Tibial nerve (tissue), 4 donors: ENCODE data around the gene DAND5. TPM values are rescaled to one million over a fixed set of nuclear protein-coding genes. Genes with fewer than 3 reads are reported as not detected.
A peak's percentile ranks its signal among the peaks of the same experiment; 100 is the strongest.

ENCODE experiments used
- DNase-seq, 2 donors: peaks; one replicate each; pipeline ENCODE4 v3.0.0-alpha.2; 2019; ENCODE audit warnings: low spot score in 2 of 2
- H3K27ac ChIP-seq, 4 donors: fragments of 200-600 bp; sonication (generic) in 3 of 4; one replicate each; pipeline ENCODE4 v1.5.1; 2017 to 2019; ENCODE audit warnings: mild to moderate bottlenecking in 1 of 4
- H3K27me3 ChIP-seq, 2 donors: fragments of 200-600 bp; sonication (generic) in 1 of 2; one replicate each; pipeline versions ENCODE4 v1.5.1 to v1.6.0; 2017 to 2019
- H3K36me3 ChIP-seq, 3 donors: fragments of 200-600 bp; sonication (generic); one replicate each; pipeline ENCODE4 v1.5.1; 2018 to 2019
- H3K4me1 ChIP-seq, 4 donors: fragments of 200-600 bp; sonication (generic) in 3 of 4; one replicate each; pipeline ENCODE4 v1.5.1; 2017 to 2019
- H3K4me3 ChIP-seq, 4 donors: fragments of 200-600 bp; sonication (generic) in 3 of 4; one replicate each; pipeline ENCODE4 v1.5.1; 2017 to 2019; ENCODE audit warnings: mild to moderate bottlenecking in 1 of 4, moderate library complexity in 1 of 4
- H3K9me3 ChIP-seq, 4 donors: fragments of 200-600 bp; sonication (generic) in 3 of 4; one replicate each; pipeline ENCODE4 v1.5.1; 2017 to 2019
- CTCF ChIP-seq, 5 experiments: fragments of 200-600 bp in 3 of 5; fragments of 450-650 bp in 2 of 5; sonication (generic) in 3 of 5; IDR thresholded peaks; one replicate each; pipeline ENCODE4 v1.5.1; 2016 to 2019; ENCODE audit warnings: antibody characterized with exemption in 5 of 5, mild to moderate bottlenecking in 3 of 5, moderate library complexity in 2 of 5
- EP300 ChIP-seq, 2 donors: sonication (generic); formaldehyde crosslinking; IDR thresholded peaks; one replicate each; pipeline ENCODE4 v1.6.1; 2017; ENCODE audit warnings: antibody characterized with exemption in 2 of 2, mild to moderate bottlenecking in 1 of 2
- POLR2A ChIP-seq, 2 donors: fragments of 450-650 bp; IDR thresholded peaks; one replicate each; pipeline ENCODE4 v1.6.1; 2017; ENCODE audit warnings: antibody characterized with exemption in 2 of 2, mild to moderate bottlenecking in 2 of 2, moderate library complexity in 2 of 2
- WGBS, 2 donors: methylation state at CpG; one replicate each; pipeline ENCODE4 v1.1.5; 2018; 5-methylcytosine and 5-hydroxymethylcytosine counted together
- total RNA-seq, 4 donors: library from RNA; depleted of rRNA; stranded (reverse); fragments of >200 nt; gene quantifications; one replicate each; pipeline ENCODE4 v1.1.0, GENCODE V29; 2016

The DAND5 gene
- total RNA-seq, 4 donors from 2014 or later: not detected

- DNase-seq: no peak
- H3K27me3 ChIP-seq: peaks cover 0 to 11% of the 10 kb centered on the region in 2 donors
- peaks cover 0 to 4% (median 0%) of the 10 kb centered on the region in 3 donors for H3K36me3 ChIP-seq
- H3K27ac ChIP-seq: peak overlapping the region; percentile 71 to 92 (median 80)
- H3K9me3 ChIP-seq: no peaks in the 10 kb centered on the region
- peaks cover 0 to 100% (median 49%) of the 10 kb centered on the region in 4 donors for H3K4me1 ChIP-seq
- H3K4me3 ChIP-seq: peak overlapping the region; percentile 17 to 50 (median 44)
- TF ChIP-seq POLR2A (IDR thresholded peaks at IDR 0.05) (no peak), EP300 (IDR thresholded peaks at IDR 0.05) (no peak), CTCF (IDR thresholded peaks at IDR 0.05) (no peak)
- WGBS, 2 donors: 32 to 36% methylated on average over 20 of the region's 20 CpGs
These were observed 44.3 kb downstream of the DAND5 start for GRCh38 chr19:13013649-13014048.

GRCh38 chr19:13014101-13014920, 44.9 kb downstream of the DAND5 start:
- Histone ChIP-seq H3K27me3 (peaks cover 0 to 11% of the 10 kb centered on the region in 2 donors), H3K4me3 (peak overlapping the region; percentile 17 to 50 (median 44)), H3K27ac (peak overlapping the region; percentile 71 to 92 (median 80)), H3K9me3 (no peaks in the 10 kb centered on the region), H3K36me3 (no peaks in the 10 kb centered on the region), H3K4me1 (peaks cover 0 to 99% (median 53%) of the 10 kb centered on the region in 4 donors)
- DNase-seq: no peak
- WGBS, 2 donors: 40 to 48% methylated on average over 35 of the region's 35 CpGs
- TF ChIP-seq EP300 (IDR thresholded peaks at IDR 0.05): no peak
- TF ChIP-seq CTCF (IDR thresholded peaks at IDR 0.05): no peak
- TF ChIP-seq POLR2A (IDR thresholded peaks at IDR 0.05): no peak

- Histone ChIP-seq H3K4me3 (peak overlapping the region in 1 of 4 donors; percentile 50), H3K27ac (peak overlapping the region; percentile 71 to 92 (median 80)), H3K27me3 (peaks cover 0 to 11% of the 10 kb centered on the region in 2 donors), H3K36me3 (no peaks in the 10 kb centered on the region), H3K4me1 (peaks cover 0 to 99% (median 48%) of the 10 kb centered on the region in 4 donors), H3K9me3 (no peaks in the 10 kb centered on the region)
- no peak for DNase-seq
- WGBS, 2 donors: 78% methylated on average over 4 of the region's 4 CpGs
- no peak for TF ChIP-seq POLR2A (IDR thresholded peaks at IDR 0.05)
- TF ChIP-seq EP300 (IDR thresholded peaks at IDR 0.05): no peak
- no peak for TF ChIP-seq CTCF (IDR thresholded peaks at IDR 0.05)
These were observed 45.5 kb downstream of the DAND5 start for GRCh38 chr19:13014921-13015280.

GRCh38 chr19:13015361-13016223, 46.2 kb downstream of the DAND5 start:
- WGBS, 2 donors: 75 to 86% methylated on average over 12 of the region's 12 CpGs
- Histone ChIP-seq H3K27me3 (peaks cover 0 to 11% of the 10 kb centered on the region in 2 donors), H3K4me3 (no peak overlapping the region), H3K9me3 (no peaks in the 10 kb centered on the region), H3K4me1 (peaks cover 0 to 99% (median 43%) of the 10 kb centered on the region in 4 donors), H3K36me3 (no peaks in the 10 kb centered on the region), H3K27ac (peak overlapping the region; percentile 71 to 92 (median 80))
- DNase-seq: no peak
- TF ChIP-seq CTCF (IDR thresholded peaks at IDR 0.05): no peak
- TF ChIP-seq POLR2A (IDR thresholded peaks at IDR 0.05): no peak
- no peak for TF ChIP-seq EP300 (IDR thresholded peaks at IDR 0.05)
